HG03159 (cell line): Measurements from ENCODE around the gene TSC1.

Source experiments
- ATAC-seq: cut with Tn5 transposase; IDR thresholded peaks from one replicate; pipeline ENCODE4 v1.9.1; 2021; ENCODE audit warnings: mild to moderate bottlenecking, moderate library complexity; ENCODE audit not compliant: unreplicated experiment

TSC1 gene

DNA sequence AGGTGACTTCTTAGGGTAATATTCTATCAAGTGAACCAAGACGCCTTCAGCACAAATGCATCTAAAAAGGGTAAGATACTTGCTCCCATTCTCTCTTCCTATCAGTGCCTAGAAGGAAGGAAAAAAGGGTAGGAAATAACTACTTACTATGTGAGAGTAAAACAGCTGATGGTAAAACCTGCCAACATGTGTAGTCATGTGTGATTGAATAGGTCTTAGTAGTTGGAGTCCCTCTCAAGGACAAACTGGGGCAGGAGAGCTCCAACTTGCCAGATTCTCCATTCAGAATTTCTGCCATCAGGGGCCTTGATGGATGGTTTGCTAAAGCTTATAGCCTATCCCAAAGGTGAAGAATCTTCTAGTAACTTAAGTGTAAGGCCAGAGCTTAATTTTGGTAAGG, 5.2 kb downstream of the TSC1 start:
- ATAC-seq: no peak

DNA sequence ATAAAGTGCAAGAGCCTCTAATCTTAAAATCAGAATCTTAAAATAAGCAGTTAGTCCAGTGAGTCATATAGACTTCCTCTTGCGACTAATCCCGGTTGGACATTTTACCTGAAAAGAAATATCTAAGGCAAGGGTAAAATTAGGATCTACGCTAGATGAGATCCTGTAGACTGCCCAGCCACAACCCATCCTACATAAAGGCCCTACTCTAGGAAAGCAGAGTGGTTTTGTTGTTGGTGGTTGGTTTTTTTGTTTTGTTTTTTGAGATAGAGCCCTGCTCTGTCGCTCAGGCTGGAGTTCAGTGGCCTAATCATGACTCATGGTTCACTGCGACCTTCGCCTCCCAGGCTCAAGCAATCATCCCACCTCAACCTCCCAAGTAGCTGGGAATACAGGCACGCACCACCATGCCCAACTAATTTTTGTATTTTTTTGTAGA, 6.9 kb downstream of the TSC1 start:
- ATAC-seq: no peak

DNA sequence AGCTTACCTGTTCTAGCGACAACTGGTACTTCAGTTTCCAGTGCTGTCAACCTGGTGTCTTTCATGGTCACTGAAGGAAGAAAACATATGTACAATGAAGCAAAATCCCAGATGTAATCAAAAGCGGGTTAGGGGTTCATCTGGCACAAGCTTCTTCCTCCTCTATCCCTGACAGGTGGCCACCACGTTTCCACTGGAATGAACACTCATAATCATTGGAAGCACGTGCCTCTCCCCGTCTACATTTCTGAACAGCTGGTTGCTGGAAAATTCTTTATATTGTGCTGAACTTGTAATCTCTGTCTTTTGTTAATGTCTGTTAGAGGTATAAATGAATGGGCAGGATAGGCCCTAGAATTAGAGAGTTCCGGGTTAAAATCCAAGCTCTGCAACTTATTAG, 9.4 kb downstream of the TSC1 start:
- no peak for ATAC-seq

DNA sequence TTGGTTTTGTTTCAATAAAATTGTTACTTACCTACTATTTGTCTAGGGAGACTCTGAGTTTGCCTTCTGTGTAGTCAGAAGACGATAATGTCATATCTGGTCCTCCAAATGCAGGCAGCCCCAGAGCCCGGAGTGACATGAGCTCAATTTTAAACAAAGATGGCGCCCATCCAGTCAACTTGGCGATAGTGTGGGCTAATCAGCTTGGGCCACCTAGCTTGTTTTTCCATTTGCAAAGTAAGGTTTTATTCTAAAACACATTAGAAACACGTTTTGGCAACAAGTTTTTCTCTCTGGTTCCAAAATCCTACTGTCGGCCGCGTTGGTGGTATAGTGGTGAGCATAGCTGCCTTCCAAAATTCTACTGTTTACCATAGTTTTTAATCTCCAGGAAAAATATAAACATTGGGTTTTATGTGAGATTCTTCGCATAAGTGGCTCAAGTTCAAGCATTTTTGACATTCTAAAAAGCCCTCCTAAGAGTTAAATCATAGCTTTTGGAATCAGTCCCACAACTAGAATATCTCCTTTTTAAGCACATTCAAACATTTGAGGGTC, 13.2 kb downstream of the TSC1 start:
- ATAC-seq: no peak

DNA sequence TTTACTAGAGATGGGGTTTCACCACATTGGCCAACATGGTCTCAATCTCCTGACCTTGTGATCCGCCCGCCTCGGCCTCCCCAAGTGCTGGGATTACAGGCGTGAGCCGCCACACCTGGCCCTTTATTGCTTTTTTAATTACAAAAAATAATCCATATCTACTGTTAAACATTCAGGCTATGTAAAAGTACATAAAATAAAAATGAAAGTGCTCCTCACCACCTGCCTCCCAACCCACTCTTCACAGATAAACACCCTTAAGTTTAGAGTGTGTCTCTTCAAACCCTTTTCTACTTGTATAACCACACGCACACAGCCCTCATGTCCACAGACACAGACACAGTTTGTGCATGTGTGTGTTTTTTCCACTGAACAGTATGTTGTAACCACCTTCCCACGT, 16.7 kb downstream of the TSC1 start:
- no peak for ATAC-seq

DNA sequence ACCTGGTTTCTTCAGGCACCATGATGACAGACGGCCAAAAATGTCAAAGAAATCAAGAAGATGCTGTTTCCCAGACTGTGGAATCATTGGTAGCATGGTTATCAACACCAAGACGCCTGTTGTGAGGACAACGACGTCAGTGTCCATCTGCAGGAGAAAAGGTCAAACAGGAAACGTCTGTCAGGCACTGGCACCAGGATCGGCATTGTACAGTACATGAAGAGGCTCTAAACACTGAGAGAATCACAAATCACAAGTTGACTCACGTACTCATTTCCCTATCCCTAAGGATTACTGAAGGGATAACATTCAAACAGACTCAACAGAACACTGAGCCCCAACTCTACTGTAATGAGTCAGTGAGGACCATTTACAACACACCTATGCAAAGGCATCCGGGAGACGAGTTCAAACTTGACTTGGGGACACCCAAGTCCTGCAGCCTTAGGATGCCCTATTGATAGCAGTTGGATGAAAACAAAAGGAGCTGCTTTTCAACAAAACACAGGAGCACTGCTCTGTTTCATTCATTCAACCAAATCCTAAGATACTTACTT, 21.0 kb downstream of the TSC1 start:
- no peak for ATAC-seq

DNA sequence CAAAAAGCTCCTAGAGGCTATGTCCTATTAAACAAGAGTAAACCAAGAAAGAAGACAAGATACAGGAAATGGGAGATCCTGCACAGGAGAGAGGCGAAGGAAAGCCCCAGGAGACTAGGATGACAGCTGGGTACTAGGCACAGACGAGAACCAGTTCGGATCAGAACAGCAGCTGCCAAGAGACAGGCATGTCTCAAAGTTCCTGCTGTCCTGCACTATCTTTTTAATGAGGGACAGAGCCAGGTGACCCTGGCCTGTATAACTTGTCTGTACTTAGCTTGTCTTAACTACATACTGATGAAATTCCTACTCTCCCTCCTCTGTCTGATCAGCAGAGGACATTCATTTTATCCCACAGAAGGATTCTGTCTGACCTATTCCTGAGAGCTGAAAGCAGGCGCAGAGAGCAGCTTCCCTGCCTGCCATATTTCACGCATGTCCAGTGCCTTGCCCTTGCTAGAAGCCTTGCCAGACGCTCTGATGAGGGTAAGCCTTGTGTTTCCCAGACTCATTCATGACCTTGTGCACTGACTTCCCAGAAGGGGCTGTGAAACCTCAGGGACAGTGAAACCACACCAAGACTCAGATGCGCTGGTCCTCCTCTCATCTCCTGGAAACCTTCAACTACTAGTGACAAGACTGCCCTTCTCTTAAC, 24.7 kb downstream of the TSC1 start:
- no peak for ATAC-seq

DNA sequence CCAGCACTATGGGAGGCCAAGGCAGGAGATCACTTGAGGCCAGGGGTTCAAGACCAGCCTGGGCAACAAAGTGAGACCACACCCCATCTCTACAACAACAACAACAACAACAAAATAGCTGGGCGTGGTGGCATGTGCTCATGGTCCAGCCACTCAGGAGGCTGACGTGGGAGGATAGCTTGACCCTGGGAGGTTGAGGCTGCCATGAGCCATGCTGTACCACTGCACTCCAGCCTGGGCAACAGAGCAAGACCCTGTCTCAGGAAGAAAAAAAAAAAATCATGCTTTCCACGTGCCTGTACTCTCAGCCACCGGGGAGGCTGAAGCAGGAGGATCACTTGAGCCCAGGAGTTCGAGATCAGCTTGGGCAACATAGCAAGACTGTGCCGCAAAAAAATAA, 29.5 kb downstream of the TSC1 start:
- no peak for ATAC-seq

DNA sequence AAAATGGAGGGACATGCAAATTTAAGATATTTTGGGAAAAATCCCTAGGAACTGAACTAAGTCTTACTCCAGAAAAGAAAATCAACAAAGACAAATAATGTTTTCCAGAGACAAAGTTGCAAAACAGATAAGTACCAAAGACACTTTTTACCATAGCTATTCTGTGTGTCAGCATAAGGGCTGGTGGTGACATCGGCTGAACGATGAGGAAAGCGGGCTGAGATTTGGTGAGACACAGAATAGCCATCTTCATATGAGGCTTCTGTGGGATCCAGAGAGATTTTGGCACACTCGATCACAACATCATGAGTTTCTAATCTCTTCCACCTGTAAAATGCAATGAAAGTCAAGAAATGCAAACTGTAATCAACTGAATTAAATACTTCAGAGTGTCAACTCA, 32.3 kb downstream of the TSC1 start:
- no peak for ATAC-seq

DNA sequence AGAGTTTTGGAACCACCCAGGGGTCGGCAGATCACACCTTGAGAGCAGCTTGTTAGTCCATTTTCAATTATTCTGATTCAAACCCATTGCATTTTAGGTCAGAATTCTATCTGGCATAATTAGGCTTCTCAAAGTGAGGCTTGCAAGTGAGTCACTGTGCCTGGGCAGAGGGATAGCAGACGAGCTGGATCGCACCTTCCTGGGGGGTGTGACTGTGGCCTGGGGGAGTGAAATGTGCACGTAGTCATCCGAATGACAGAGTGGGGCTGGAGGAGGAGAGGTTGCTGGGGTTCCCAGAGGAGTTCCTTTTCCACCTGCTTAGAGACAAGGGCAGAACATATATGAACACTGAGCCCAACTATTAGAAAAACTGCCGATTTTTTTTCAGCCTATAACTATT, 34.0 kb downstream of the TSC1 start:
- no peak for ATAC-seq

DNA sequence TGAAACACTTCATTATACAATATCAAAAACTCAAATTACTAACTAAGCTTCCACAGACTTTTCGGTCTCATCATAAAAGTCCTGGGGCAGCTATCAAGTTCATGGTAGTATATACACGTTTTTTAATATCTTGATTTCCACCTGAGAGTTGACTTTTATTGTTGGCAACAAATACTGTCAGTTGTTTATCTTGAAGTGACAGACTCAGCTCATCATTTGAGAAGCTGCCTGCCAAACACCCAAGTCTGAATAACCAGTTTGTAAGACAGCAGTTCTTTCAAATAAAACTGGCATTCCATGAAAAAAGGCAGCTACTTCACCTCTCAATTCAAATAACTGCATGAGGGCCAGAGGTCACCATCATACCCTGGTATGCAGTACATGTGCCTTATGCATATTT, 35.1 kb downstream of the TSC1 start:
- no peak for ATAC-seq

DNA sequence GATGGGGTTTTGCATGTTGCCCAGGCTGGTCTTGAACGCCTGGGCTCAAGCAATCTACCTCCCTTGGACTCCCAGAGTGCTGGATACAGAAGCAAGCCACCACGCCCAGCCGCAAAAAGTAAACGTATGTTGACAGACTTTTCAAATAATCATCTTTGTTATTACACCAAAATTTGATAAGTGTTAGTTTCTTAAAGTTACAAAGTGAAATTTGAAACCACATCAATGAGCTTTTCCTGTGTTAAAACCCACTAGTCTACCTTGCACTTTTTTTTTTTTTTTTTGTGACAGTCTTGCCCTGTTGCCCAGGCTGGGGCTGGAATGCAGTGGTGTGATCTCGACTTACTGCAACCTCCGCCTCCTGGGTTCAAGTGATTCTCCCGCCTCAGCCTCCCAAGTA, 35.8 kb downstream of the TSC1 start:
- ATAC-seq: no peak

DNA sequence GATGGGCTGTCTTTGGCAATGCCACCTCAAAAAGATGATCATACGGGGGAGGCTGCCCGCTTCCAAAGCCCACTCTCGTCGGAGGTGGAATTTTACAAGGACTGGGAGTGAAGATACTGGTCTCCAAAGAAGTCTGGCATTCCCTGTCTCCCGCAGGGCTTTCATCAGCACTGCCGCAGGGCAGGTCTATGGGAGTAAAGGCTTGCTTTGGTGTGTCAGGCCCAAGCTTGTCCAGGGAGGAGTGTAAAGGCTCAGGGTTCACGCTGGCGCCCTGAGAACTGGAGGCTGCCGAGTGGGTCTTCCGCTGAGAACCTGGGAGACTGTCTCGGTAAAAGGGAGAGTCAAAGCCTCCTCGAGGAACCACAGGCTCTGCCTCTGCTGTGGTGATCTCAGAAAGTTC, 38.7 kb downstream of the TSC1 start:
- no peak for ATAC-seq

DNA sequence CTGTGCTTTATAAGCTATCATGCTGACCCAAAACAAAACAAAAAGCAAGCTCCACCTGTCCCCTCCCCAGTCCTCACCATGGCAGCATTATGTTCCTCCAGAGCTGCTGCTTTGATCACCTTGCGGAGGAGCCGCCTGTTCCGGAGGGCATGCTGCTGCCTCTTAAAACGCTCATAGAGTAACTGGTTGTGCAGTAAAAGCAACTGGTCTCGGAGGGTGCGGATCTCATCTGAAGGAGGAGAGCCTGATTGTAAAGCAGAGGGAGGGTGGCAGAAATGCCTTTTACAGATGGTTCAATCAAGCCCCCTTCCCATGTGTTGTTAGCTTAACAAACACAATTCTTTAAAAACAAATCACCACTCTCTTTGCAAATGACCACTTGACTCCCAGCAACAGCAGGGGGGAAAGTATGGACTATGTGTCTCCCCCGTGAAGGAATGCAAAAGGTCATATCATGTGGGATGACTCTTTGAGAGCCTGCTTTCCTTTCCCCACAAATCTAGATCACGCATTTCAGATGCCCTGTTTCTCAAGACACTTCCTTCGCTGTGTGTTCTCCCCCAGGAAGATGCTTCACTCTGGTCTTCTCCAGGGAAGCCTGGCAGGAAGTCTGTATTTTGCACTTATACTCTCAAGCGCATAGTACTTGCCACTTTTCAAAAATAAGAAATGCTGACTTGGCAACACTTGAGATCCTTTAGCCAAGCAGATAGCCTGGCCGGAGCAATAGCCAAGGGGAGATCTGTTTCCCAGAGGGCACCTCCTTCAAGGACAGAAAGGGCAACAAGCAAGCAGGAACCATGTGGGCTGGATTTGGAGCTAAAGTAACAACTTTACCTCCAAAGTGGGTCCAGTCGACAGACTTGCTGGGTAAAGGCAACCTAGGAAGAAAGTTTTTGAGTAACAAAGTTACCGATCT, 40.6 kb downstream of the TSC1 start:
- no peak for ATAC-seq

DNA sequence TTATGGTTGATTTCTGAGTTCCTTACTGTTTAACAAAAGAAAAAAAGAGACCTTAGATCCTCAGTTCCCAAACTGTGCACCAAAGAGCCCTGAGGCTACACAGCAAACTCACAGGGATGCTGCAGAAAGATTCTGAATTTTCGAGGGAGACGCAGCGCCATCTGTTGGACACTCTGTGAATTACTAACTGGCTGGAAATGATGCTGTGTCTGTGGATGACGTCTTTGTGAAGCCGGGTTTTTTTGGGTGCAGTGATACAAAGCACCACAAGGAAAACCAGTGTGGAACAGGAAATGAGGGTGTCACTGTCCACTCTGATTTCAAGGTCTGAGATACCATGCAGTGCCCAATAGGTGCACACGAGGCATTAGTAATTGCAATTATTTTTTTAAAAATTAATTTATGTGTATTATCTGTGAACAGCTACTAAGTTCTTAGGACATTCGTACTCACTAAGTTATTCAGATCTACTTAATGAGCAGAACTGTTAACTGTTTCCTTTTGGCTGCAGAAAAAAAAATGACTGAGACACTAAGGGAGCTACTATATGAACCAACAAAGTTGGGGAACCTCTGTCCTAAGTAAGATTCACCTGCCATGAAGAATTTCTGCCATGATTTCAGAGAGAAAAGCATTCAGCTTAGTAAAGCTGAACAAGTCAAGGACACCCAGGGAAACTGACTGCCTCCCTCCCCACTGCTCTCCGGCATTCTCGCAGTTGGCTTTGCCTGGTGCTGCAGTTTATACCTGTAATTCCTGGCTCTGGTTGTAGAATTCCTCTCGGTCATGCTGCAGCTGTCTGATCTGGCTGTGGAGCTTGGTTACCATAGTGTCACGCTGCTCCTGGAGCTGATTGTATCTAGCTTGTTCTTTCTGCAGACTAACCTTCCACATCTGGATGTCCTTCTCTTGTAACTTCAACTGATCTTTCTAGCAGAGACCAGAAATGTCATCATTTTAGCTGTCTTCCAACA, 42.3 kb downstream of the TSC1 start:
- peak; percentile 79 for ATAC-seq

DNA sequence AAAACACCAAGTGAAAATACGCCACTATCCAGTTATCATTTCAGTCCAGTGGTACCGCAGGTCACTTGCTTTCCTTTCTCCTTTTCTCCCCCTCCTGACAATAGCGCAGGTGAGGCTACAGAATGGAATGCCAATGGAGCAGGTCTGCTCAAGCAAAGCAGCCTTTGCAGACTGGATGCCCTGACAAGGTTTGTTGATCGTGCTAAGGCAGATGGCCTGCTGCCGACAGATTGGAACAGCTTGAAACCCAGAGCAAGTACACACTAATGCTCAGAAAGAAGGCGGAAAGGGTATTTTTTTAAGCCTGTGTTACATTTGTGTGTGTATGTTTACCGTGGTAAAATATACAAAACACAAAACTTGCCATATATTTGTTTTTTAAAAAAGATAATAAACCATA, 46.4 kb downstream of the TSC1 start:
- no peak for ATAC-seq

DNA sequence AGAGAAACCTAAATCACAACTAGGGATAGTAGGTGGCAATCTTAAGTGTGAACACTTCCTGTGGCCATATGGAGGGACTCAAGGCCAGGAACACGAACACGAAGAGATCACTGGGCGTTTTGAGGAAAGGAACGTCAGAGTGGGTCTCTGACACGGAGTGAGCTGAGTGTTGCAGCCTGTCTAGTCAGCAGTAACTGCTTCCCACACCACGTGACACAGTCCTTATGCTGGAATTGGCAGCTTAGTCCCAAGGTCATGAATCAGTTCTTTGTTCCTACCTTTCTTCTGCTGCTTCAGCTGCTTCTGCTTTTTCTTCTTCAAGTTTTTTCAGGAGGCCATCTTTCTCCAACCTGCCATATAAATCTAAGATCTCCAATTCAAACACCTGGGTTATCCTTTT, 47.5 kb downstream of the TSC1 start:
- ATAC-seq: no peak

DNA sequence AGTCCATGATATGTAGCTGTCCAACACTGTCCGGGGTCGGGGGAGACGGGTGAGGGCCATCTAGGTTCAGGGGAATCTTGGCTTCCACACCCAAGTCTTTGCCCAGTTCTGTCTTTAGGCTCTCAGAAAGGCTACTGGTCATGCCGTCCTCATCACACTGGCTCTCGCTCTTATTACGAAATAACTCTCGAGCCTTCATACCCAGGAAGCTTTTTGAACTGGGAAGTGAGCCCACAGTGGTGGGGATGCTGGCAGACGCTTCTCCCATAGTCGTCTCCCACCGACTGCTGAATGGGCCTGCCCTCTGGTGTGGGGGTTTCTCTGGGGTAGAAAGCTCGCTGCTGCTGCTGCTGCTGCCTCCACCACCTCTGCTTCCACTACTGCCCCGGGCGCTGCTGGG, 48.2 kb downstream of the TSC1 start:
- ATAC-seq: no peak

DNA sequence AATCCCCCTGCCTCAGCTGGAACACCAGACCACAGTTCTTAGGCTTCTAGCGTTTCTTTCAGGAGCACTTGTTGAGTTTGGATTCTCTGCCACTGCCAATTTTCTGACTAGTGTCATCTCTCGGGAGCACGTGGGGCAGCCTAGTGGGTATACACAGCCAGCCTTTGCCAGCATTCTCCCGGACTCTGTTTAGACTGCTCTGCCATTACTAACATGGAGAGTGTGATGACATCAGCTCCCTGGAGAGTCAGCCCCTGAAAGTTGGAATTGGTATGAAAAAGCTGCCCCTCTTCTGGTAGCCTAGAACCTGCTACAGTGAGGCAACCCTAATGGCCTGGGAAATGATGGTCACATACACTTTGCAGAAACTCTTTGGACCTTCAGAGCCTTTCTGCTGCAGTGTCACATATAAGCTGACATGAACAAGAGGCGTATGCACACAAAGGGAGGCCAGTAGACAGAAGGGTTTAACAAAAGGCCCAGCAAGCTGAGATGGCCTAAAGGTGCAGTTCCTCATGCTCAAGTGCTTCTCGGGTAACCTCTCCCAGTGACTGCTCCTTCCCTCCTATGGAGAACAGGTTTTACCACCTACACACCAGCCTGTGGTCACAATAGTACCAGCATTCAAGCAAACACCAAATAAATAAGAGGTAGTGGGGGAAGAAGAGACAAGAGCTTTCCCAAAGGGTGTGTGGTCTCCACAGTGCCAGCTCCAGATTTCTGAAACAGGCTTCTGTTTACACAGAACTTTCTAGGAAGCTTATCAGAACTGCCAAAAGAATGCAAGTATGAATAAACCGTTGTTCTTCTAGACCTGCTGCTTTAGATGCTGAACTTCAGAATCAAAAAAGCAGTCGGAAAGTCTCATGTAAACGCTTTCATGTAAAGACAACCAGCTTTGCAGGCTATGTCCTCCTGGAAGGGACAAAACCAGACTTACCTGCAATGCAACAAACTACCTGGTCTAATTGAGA, 49.3 kb downstream of the TSC1 start:
- ATAC-seq: no peak
